ENCODE data around the gene ZC2HC1B.

The ZC2HC1B gene

DNA sequence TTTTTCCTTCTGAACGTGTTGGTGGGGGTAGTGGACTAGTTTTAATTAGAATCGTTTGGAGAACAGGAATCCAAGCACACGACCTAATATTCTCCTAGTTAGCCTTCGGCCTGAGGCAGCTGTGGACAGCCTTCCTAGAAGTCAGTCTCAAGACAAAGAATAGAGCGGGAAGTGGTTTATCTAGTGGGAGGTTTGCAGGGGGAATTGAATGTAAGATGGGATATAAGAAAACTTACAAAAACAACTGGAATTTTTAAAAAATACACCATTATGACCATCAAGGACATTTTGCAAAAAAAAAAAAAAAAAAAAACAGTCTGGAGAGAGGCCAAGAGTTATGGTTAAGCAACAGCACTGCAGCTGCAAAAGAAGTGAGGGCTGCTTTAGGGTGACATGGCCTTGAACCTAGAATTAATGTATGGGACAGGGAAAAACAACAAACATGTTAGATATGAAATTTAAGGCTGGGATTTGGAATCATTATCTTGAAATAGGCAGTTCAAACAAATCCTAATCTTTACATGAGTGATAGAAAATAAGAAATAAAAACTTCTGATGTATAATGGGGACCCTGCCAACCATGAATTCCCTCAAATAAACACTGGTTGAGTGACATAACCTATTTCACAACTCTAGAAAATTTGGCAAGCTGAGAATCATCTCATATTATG lies 103.6 kb downstream of the ZC2HC1B start (continued):
- TF ChIP-seq, protein P1, sequence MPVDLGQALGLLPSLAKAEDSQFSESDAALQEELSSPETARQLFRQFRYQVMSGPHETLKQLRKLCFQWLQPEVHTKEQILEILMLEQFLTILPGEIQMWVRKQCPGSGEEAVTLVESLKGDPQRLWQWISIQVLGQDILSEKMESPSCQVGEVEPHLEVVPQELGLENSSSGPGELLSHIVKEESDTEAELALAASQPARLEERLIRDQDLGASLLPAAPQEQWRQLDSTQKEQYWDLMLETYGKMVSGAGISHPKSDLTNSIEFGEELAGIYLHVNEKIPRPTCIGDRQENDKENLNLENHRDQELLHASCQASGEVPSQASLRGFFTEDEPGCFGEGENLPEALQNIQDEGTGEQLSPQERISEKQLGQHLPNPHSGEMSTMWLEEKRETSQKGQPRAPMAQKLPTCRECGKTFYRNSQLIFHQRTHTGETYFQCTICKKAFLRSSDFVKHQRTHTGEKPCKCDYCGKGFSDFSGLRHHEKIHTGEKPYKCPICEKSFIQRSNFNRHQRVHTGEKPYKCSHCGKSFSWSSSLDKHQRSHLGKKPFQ (tag by site-specific recombination; IDR thresholded peaks at IDR 0.05), result no peak
- TF ChIP-seq, protein P2, sequence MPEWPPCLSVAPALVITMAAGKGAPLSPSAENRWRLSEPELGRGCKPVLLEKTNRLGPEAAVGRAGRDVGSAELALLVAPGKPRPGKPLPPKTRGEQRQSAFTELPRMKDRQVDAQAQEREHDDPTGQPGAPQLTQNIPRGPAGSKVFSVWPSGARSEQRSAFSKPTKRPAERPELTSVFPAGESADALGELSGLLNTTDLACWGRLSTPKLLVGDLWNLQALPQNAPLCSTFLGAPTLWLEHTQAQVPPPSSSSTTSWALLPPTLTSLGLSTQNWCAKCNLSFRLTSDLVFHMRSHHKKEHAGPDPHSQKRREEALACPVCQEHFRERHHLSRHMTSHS (tag by site-specific recombination; IDR thresholded peaks at IDR 0.05), result no peak
- no peak for TF ChIP-seq ZNF544 (tag by site-specific recombination; IDR thresholded peaks at IDR 0.05)
- no peak for TF ChIP-seq ZNF561 (tag by site-specific recombination; IDR thresholded peaks at IDR 0.05; ENCODE audit: borderline replicate concordance)
- no peak for TF ChIP-seq MZF1 (tag by site-specific recombination; IDR thresholded peaks at IDR 0.05; ENCODE audit: borderline replicate concordance)

DNA sequence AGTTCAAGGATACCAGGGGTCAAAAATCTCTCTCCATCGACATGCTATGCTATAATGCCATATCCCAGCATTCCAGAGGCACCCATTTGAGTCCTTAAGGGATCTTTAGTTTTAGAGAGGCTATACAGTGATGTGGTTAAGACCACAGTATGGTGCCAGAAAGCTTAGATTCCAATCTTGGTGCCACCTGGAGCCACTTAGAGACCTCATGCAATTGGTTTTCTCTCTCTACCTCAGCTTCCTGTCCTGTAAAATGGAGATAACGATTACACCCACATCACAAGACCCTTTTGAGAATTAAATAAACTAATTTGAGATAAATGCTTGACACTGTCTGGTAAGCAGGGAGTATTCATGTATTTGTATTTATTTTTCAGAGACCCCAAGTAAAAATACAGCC lies 104.8 kb downstream of the ZC2HC1B start:
- Histone ChIP-seq H3K27ac (ENCODE audit: extremely low read depth, low read depth, low read length) (no peak overlapping the region), H3K9me3 (ENCODE audit: control insufficient read depth, insufficient read depth, low read depth, low read length) (no peaks in the 10 kb centered on the region), H3K4me1 (ENCODE audit: control insufficient read depth, insufficient read depth, low read length) (peaks cover 8% of the 10 kb centered on the region; the same call in 1 of the 2 replicates), H3K4me3 (ENCODE audit: low read depth, low read length) (no peak overlapping the region), H3K36me3 (ENCODE audit: control insufficient read depth in 2 of 2, insufficient read depth in 1 of 2, low read length in 2 of 2) (peaks cover 0 to 13% of the 10 kb centered on the region in 2 experiments; a peak in 1 of 3 replicates)
- POLR2A ChIA-PET, result no interaction called here
- TF ChIP-seq ZNF830 (tag by site-specific recombination; IDR thresholded peaks at IDR 0.05; ENCODE audit: low read depth) (no peak), ZNF16 (tag by site-specific recombination; IDR thresholded peaks at IDR 0.05; ENCODE audit: low read depth) (no peak), ZNF600 (tag by site-specific recombination; IDR thresholded peaks at IDR 0.05) (no peak), BCL11A (tag by site-specific recombination; IDR thresholded peaks at IDR 0.05; ENCODE audit: low read depth) (no peak)
- CTCF ChIA-PET, result no interaction called here

DNA sequence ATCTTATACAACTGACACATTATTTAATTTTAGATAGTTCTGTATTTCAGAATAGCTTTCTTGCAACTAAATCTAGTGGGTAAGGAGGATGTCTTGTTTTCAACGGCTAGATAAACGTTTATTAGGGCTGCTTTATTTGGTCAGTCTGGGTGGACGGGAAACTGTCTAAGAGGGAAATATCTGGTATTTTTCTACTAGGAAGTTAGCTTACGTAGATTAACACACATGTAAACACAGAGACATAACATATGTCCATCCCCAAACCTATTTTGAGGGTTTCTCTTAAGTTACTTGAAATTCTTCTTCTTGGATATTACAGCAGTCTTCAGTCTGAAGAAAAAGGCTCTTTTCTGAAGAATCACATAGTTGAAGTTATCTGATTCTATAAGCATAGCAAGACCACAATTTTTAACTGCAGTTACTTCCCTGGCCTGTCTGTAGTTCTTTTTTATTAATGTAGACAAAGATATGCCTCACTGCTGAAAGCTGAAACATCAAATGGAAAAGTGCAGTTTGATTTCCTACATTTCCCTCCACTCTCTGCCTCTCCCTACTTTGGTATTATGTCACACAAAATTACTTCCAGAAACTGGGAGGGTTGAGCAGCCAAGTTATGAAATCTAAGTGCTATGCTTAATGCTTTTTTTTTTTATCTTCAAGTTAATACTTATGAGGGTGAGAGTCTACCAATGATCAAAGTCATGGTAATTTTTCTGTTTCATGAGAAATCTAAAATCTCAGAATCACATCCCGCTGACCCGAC lies 106.4 kb downstream of the ZC2HC1B start:
- TF ChIP-seq ZNF248 (tag by site-specific recombination; IDR thresholded peaks at IDR 0.05) (no peak), ZNF558 (tag by site-specific recombination; IDR thresholded peaks at IDR 0.05) (no peak), KLF7 (tag by site-specific recombination; IDR thresholded peaks at IDR 0.05; ENCODE audit: borderline replicate concordance) (no peak), ZFP69B (tag by site-specific recombination; IDR thresholded peaks at IDR 0.05) (no peak)
- TF ChIP-seq, protein P3, sequence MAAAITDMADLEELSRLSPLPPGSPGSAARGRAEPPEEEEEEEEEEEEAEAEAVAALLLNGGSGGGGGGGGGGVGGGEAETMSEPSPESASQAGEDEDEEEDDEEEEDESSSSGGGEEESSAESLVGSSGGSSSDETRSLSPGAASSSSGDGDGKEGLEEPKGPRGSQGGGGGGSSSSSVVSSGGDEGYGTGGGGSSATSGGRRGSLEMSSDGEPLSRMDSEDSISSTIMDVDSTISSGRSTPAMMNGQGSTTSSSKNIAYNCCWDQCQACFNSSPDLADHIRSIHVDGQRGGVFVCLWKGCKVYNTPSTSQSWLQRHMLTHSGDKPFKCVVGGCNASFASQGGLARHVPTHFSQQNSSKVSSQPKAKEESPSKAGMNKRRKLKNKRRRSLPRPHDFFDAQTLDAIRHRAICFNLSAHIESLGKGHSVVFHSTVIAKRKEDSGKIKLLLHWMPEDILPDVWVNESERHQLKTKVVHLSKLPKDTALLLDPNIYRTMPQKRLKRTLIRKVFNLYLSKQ (tag by site-specific recombination; IDR thresholded peaks at IDR 0.05; ENCODE audit: borderline replicate concordance), result no peak
- TF ChIP-seq, protein P4, sequence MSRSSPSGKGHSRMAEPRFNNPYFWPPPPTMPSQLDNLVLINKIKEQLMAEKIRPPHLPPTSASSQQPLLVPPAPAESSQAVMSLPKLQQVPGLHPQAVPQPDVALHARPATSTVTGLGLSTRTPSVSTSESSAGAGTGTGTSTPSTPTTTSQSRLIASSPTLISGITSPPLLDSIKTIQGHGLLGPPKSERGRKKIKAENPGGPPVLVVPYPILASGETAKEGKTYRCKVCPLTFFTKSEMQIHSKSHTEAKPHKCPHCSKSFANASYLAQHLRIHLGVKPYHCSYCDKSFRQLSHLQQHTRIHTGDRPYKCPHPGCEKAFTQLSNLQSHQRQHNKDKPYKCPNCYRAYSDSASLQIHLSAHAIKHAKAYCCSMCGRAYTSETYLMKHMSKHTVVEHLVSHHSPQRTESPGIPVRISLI (tag by site-specific recombination; IDR thresholded peaks at IDR 0.05), result no peak
- peaks cover 6% of the 10 kb centered on the region; the same call in 1 of the 2 replicates for H3K4me1 ChIP-seq (ENCODE audit: control insufficient read depth, insufficient read depth, low read length)
- CTCF ChIA-PET, result interaction anchor here (0.6 to 2.6 kb wide), 5 partner anchors 13 to 43 kb away, joined by 3 to 12 read pairs (median 3); no protein-coding TSS in a partner anchor
- no peak overlapping the region for H3K4me3 ChIP-seq (ENCODE audit: low read depth, low read length)
- H3K36me3 ChIP-seq (ENCODE audit: control insufficient read depth in 2 of 2, insufficient read depth in 1 of 2, low read length in 2 of 2), result peaks cover 0 to 10% of the 10 kb centered on the region in 2 experiments; a peak in 1 of 3 replicates
- no peak overlapping the region for H3K27ac ChIP-seq (ENCODE audit: extremely low read depth, low read depth, low read length)
- POLR2A ChIA-PET, result no interaction called here
- no peaks in the 10 kb centered on the region for H3K9me3 ChIP-seq (ENCODE audit: control insufficient read depth, insufficient read depth, low read depth, low read length)

All from HEK293 (cell line).